SK-N-SH treated with all-trans-retinoic acid at 6 μM for 48 hours (cell line): Measurements from ENCODE around the gene KCNK17.

Experiments
- ATAC-seq: fragments of 200-7000 bp; cut with Tn5 transposase; 3 replicates; pipeline ENCODE4 v1.9.1; 2020; ENCODE audit warnings: mild to moderate bottlenecking, moderate library complexity
- ARNTL ChIP-seq: fragments of 450-650 bp; formaldehyde crosslinking; IDR thresholded peaks from 2 replicates; pipeline ENCODE4 v1.5.0; 2020; ENCODE audit warnings: low read depth, mild to moderate bottlenecking, moderate library complexity, borderline replicate concordance
- BACH2 ChIP-seq: fragments of 250-450 bp; sonication (Bioruptor Pico); IDR thresholded peaks from 2 replicates; pipeline ENCODE4 v1.9.0; 2021; ENCODE audit warnings: mild to moderate bottlenecking, borderline replicate concordance
- CSDC2 ChIP-seq: fragments of 250-450 bp; sonication (Bioruptor Pico); IDR thresholded peaks from 2 replicates; pipeline ENCODE4 v1.5.0; 2020; ENCODE audit warnings: mild to moderate bottlenecking, moderate library complexity
- ESRRG ChIP-seq: fragments of 250-450 bp; sonication (Bioruptor Pico); IDR thresholded peaks from 2 replicates; pipeline ENCODE4 v1.6.1; 2021; ENCODE audit warnings: mild to moderate bottlenecking
- GLIS3 ChIP-seq: fragments of 250-450 bp; sonication (Bioruptor Pico); IDR thresholded peaks from 2 replicates; pipeline ENCODE4 v1.5.0; 2020; ENCODE audit warnings: mild to moderate bottlenecking, moderate library complexity
- ISL1 ChIP-seq: fragments of 250-450 bp; sonication (Bioruptor Pico); IDR thresholded peaks from 2 replicates; pipeline ENCODE4 v2.1.2; 2022; ENCODE audit warnings: mild to moderate bottlenecking, moderate library complexity
- OSR1 ChIP-seq: fragments of 250-450 bp; sonication (Bioruptor Pico); IDR thresholded peaks from 2 replicates; pipeline ENCODE4 v1.8.0; 2022; ENCODE audit warnings: moderate library complexity, mild to moderate bottlenecking, inconsistent platforms
- RARB ChIP-seq: fragments of 250-450 bp; sonication (Bioruptor Pico); IDR thresholded peaks from 2 replicates; pipeline ENCODE4 v1.8.0; 2021; ENCODE audit warnings: mild to moderate bottlenecking, moderate library complexity
- TCF4 ChIP-seq: fragments of 250-450 bp; sonication (Bioruptor Pico); IDR thresholded peaks from 2 replicates; pipeline ENCODE4 v1.8.0; 2021; ENCODE audit warnings: mild to moderate bottlenecking, moderate library complexity, borderline replicate concordance
- TOX ChIP-seq: fragments of 250-450 bp; sonication (Bioruptor Pico); IDR thresholded peaks from 2 replicates; pipeline ENCODE4 v1.8.0; 2021; ENCODE audit warnings: mild to moderate bottlenecking, moderate library complexity, borderline replicate concordance
- ZFP3 ChIP-seq: fragments of 250-450 bp; sonication (Bioruptor Pico); IDR thresholded peaks from 2 replicates; pipeline ENCODE4 v1.5.0; 2020; ENCODE audit warnings: mild to moderate bottlenecking, moderate library complexity
- ZFP30 ChIP-seq: fragments of 450-650 bp; formaldehyde crosslinking; IDR thresholded peaks from 2 replicates; pipeline ENCODE4 v1.5.0; 2022; ENCODE audit warnings: mild to moderate bottlenecking, moderate library complexity
- ZNF565 ChIP-seq: fragments of 450-650 bp; formaldehyde crosslinking; conservative IDR thresholded peaks from 2 replicates; pipeline ENCODE4 v1.5.0; 2020; ENCODE audit warnings: low read depth, mild to moderate bottlenecking, moderate library complexity
- ZNF70 ChIP-seq: fragments of 450-650 bp; formaldehyde crosslinking; IDR thresholded peaks from 2 replicates; pipeline ENCODE4 v1.5.0; 2020; ENCODE audit warnings: mild to moderate bottlenecking, moderate library complexity
- TF ChIP-seq, protein P1 (sequence below): fragments of 250-450 bp; sonication (Bioruptor Pico); IDR thresholded peaks from 2 replicates; pipeline ENCODE4 v1.5.1; 2021; ENCODE audit warnings: mild to moderate bottlenecking, moderate library complexity
- TF ChIP-seq, protein P2 (sequence below): fragments of 250-450 bp; sonication (Bioruptor Pico); IDR thresholded peaks from 2 replicates; pipeline ENCODE4 v1.8.0; 2021; ENCODE audit warnings: low read depth, mild to moderate bottlenecking, moderate library complexity, borderline replicate concordance
- TF ChIP-seq, protein P3 (sequence below): fragments of 250-450 bp; sonication (Bioruptor Pico); IDR thresholded peaks from 2 replicates; pipeline ENCODE4 v1.8.0; 2020; ENCODE audit warnings: mild to moderate bottlenecking, moderate library complexity, borderline replicate concordance
- TF ChIP-seq, protein P4 (sequence below): fragments of 250-450 bp; sonication (Bioruptor Pico); IDR thresholded peaks from 2 replicates; pipeline ENCODE4 v1.5.1; 2020; ENCODE audit warnings: low read depth, mild to moderate bottlenecking, moderate library complexity
- TF ChIP-seq, protein P5 (sequence below): fragments of 250-450 bp; sonication (Bioruptor Pico); IDR thresholded peaks from 2 replicates; pipeline ENCODE4 v1.5.0; 2020; ENCODE audit warnings: mild to moderate bottlenecking, moderate library complexity

The KCNK17 gene

DNA sequence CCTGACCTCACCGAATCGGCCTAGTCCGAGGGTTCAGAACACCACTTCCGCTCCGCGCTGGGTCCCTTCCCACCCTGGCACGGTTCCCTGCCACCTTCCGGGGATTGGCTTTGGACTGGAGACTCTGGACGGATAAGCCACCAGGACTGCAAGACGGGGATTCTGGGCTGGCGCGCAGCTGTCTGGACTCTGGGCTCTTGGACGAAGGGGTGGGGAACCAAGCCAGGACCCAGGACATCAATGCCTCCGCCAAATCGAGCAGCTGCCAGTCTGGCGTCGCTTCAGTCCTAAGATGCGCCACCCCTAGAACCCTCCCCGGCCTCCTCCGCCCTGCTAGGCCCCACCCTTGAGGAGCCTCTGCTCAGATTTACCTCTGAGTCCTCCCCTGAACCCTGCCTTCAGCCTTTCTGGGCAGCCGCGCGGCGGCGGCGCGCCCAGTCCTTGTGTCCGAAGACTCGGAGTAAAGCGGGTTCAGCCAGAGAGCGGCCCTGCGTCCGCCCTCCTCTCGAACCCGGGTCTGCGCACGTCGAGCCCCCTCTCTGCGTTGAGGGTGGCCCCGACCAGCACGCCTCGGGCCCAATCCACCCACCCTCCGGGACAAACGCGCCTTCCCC, 1.2 kb downstream of the KCNK17 start:
- TF ChIP-seq, protein P1, sequence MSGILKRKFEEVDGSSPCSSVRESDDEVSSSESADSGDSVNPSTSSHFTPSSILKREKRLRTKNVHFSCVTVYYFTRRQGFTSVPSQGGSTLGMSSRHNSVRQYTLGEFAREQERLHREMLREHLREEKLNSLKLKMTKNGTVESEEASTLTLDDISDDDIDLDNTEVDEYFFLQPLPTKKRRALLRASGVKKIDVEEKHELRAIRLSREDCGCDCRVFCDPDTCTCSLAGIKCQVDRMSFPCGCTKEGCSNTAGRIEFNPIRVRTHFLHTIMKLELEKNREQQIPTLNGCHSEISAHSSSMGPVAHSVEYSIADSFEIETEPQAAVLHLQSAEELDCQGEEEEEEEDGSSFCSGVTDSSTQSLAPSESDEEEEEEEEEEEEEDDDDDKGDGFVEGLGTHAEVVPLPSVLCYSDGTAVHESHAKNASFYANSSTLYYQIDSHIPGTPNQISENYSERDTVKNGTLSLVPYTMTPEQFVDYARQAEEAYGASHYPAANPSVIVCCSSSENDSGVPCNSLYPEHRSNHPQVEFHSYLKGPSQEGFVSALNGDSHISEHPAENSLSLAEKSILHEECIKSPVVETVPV (CRISPR knock-in tag) = no peak
- TF ChIP-seq RARB (CRISPR knock-in tag) (no peak), ISL1 (CRISPR knock-in tag) (no peak), OSR1 (CRISPR knock-in tag) (no peak), ARNTL (CRISPR knock-in tag) (no peak), TOX (no peak), CSDC2 (CRISPR knock-in tag) (no peak), ZFP30 (CRISPR knock-in tag) (no peak), TCF4 (CRISPR knock-in tag) (no peak), ZNF70 (CRISPR knock-in tag) (no peak), GLIS3 (CRISPR knock-in tag) (no peak)
- TF ChIP-seq, protein P2, sequence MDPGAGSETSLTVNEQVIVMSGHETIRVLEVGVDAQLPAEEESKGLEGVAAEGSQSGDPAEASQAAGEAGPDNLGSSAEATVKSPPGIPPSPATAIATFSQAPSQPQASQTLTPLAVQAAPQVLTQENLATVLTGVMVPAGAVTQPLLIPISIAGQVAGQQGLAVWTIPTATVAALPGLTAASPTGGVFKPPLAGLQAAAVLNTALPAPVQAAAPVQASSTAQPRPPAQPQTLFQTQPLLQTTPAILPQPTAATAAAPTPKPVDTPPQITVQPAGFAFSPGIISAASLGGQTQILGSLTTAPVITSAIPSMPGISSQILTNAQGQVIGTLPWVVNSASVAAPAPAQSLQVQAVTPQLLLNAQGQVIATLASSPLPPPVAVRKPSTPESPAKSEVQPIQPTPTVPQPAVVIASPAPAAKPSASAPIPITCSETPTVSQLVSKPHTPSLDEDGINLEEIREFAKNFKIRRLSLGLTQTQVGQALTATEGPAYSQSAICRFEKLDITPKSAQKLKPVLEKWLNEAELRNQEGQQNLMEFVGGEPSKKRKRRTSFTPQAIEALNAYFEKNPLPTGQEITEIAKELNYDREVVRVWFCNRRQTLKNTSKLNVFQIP (CRISPR knock-in tag) = no peak
- TF ChIP-seq, protein P3, sequence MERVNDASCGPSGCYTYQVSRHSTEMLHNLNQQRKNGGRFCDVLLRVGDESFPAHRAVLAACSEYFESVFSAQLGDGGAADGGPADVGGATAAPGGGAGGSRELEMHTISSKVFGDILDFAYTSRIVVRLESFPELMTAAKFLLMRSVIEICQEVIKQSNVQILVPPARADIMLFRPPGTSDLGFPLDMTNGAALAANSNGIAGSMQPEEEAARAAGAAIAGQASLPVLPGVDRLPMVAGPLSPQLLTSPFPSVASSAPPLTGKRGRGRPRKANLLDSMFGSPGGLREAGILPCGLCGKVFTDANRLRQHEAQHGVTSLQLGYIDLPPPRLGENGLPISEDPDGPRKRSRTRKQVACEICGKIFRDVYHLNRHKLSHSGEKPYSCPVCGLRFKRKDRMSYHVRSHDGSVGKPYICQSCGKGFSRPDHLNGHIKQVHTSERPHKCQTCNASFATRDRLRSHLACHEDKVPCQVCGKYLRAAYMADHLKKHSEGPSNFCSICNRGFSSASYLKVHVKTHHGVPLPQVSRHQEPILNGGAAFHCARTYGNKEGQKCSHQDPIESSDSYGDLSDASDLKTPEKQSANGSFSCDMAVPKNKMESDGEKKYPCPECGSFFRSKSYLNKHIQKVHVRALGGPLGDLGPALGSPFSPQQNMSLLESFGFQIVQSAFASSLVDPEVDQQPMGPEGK (CRISPR knock-in tag) = no peak
- TF ChIP-seq, protein P4, sequence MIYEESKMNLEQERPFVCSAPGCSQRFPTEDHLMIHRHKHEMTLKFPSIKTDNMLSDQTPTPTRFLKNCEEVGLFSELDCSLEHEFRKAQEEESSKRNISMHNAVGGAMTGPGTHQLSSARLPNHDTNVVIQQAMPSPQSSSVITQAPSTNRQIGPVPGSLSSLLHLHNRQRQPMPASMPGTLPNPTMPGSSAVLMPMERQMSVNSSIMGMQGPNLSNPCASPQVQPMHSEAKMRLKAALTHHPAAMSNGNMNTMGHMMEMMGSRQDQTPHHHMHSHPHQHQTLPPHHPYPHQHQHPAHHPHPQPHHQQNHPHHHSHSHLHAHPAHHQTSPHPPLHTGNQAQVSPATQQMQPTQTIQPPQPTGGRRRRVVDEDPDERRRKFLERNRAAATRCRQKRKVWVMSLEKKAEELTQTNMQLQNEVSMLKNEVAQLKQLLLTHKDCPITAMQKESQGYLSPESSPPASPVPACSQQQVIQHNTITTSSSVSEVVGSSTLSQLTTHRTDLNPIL (CRISPR knock-in tag) = no peak

DNA sequence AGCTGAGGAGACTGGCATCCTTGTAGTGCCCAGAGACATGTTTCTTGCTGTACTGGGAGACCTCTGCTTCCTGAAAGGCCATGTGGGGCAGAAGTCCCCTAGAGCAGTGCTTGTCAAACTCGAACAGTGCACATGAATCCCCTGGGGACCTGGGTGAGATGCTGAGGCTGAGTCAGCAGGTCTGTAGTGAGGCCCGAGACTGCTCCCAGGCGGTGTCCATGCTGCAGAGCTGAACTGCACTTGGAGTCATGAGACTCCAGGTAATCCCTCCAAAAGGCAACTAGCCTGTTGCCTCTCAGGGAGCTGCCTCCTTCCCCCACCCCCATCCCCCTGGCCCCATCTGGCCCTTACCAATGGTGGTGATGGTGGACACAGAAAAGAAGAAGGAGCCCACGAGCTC, 3.7 kb downstream of the KCNK17 start:
- ATAC-seq = no peak
- TF ChIP-seq, protein P4 (CRISPR knock-in tag) = no peak
- no peak for TF ChIP-seq OSR1 (CRISPR knock-in tag)
- TF ChIP-seq, protein P5, sequence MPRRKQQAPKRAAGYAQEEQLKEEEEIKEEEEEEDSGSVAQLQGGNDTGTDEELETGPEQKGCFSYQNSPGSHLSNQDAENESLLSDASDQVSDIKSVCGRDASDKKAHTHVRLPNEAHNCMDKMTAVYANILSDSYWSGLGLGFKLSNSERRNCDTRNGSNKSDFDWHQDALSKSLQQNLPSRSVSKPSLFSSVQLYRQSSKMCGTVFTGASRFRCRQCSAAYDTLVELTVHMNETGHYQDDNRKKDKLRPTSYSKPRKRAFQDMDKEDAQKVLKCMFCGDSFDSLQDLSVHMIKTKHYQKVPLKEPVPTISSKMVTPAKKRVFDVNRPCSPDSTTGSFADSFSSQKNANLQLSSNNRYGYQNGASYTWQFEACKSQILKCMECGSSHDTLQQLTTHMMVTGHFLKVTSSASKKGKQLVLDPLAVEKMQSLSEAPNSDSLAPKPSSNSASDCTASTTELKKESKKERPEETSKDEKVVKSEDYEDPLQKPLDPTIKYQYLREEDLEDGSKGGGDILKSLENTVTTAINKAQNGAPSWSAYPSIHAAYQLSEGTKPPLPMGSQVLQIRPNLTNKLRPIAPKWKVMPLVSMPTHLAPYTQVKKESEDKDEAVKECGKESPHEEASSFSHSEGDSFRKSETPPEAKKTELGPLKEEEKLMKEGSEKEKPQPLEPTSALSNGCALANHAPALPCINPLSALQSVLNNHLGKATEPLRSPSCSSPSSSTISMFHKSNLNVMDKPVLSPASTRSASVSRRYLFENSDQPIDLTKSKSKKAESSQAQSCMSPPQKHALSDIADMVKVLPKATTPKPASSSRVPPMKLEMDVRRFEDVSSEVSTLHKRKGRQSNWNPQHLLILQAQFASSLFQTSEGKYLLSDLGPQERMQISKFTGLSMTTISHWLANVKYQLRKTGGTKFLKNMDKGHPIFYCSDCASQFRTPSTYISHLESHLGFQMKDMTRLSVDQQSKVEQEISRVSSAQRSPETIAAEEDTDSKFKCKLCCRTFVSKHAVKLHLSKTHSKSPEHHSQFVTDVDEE = no peak
- TF ChIP-seq BACH2 = no peak
- TF ChIP-seq, protein P2 (CRISPR knock-in tag) = no peak
- TF ChIP-seq ZNF565 (CRISPR knock-in tag) = no peak
- no peak for TF ChIP-seq ESRRG (CRISPR knock-in tag)
- no peak for TF ChIP-seq GLIS3 (CRISPR knock-in tag)
- no peak for TF ChIP-seq TOX
- TF ChIP-seq, protein P1 (CRISPR knock-in tag) = no peak
- TF ChIP-seq ZFP3 (CRISPR knock-in tag) = no peak
- no peak for TF ChIP-seq RARB (CRISPR knock-in tag)

More for the DNA sequence above, 1.2 kb downstream of the KCNK17 start:
- no peak for ATAC-seq
